ENCODE results near the gene ZNF48.

The ZNF48 gene

DNA sequence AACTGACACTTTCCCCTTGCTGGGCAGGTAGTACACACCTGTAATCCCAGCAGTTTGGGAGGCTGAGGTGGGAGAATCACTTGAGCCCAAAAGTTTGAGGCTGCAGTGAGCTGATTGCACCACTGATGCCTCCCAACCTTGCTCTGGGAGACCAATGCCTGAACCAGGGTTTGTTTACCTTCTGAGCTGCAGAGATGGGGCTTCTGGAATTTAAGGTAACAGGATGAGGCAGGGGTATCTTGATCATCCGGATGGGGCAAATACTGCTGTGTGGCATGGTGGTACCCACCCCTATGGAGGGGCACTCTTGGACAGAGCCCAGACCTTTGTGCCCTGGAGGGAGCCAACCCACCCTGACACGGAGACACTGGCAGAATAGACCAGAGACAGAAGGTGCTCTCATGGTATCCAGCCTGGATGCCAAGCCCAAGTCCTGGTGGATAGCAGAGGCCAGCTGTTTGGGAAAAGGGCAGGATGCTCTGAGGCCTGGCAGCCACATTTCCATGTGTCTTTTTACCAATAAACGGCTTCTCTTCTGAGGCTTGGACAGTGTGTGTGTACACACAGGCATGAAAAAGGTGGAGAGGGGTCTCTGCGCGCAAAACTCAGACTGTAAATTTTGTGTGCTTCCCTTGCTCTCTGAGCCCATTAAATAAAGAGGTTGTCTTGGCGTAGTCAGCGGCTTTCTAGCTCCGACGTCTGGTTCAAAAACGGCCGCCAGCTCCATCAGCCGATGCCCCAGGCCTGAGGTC is 4.4 kb downstream of the ZNF48 start:
- no peaks in the 10 kb centered on the region for H3K36me3 ChIP-seq
- peaks cover 31% of the 10 kb centered on the region for H3K27me3 ChIP-seq
- TF ChIP-seq, protein P1, sequence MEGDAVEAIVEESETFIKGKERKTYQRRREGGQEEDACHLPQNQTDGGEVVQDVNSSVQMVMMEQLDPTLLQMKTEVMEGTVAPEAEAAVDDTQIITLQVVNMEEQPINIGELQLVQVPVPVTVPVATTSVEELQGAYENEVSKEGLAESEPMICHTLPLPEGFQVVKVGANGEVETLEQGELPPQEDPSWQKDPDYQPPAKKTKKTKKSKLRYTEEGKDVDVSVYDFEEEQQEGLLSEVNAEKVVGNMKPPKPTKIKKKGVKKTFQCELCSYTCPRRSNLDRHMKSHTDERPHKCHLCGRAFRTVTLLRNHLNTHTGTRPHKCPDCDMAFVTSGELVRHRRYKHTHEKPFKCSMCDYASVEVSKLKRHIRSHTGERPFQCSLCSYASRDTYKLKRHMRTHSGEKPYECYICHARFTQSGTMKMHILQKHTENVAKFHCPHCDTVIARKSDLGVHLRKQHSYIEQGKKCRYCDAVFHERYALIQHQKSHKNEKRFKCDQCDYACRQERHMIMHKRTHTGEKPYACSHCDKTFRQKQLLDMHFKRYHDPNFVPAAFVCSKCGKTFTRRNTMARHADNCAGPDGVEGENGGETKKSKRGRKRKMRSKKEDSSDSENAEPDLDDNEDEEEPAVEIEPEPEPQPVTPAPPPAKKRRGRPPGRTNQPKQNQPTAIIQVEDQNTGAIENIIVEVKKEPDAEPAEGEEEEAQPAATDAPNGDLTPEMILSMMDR (IDR thresholded peaks at IDR 0.05) = no peak
- H3K9me3 ChIP-seq = no peaks in the 10 kb centered on the region
- no peak overlapping the region for H3K27ac ChIP-seq
- H3K4me1 ChIP-seq (ENCODE audit: control insufficient read depth in 1 of 2, insufficient read depth in 1 of 2, low read depth in 1 of 2, low read length in 1 of 2) = peaks cover 35 to 69% of the 10 kb centered on the region in 2 experiments
- H3K4me3 ChIP-seq (ENCODE audit: low read depth in 1 of 2, low read length in 1 of 2) = peak overlapping the region; percentile 57 to 71

DNA sequence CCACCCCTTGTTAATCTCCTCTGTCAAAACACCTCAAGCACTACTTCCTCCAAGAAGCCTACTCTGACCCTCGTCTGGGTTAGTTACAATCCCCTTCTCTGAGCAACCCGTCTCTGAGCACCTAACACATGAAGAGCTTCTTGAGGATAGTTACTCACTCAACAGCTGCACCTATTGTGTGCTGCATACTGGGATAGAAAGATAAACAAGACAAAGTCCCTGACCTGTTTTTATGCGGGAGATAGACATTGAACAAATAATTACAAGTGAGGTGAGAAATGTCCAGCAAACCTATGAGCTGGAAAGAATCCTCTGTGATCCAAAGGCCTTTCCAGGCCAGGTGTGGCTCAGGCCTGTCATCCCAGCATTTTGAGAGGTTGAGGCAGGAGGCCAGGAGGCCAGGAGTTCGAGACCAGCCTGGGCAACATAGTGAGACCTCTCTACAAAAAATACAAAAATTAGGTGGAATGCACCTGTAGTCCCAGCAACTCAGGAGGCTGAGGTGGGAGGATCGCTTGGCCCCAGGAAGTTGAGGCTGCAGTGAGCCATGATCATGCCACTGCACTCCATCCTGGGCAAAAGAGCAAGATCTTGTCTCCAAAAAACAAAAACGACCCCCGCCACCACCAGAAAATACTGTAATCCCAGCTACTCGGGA is 6.7 kb downstream of the ZNF48 start:
- Histone ChIP-seq H3K27me3 (peaks cover 24% of the 10 kb centered on the region), H3K4me1 (ENCODE audit: control insufficient read depth in 1 of 2, insufficient read depth in 1 of 2, low read depth in 1 of 2, low read length in 1 of 2) (peaks cover 25 to 52% of the 10 kb centered on the region in 2 experiments)
- TF ChIP-seq, protein P1 (IDR thresholded peaks at IDR 0.05) = no peak

DNA sequence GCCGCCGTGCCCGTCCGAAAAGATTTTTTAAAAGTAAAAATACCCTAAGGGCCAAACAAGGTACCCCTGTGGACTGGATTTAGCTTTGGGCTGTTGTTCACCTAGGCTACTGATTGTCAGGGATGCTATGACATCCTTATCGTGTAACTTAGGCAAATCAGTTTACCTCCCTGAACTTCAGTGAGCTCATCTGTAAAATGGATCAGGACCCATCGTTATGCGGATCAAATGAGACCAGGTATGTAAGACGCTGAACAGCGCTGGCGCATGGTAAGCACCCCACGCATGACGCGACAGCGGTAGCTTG is 11.5 kb downstream of the ZNF48 start:
- H3K4me1 ChIP-seq (ENCODE audit: control insufficient read depth in 1 of 2, insufficient read depth in 1 of 2, low read depth in 1 of 2, low read length in 1 of 2) = peaks cover 19 to 38% of the 10 kb centered on the region in 2 experiments
- peak overlapping the region; percentile 41 for H3K27ac ChIP-seq
- H3K9me3 ChIP-seq = no peaks in the 10 kb centered on the region
- H3K4me3 ChIP-seq (ENCODE audit: low read depth in 1 of 2, low read length in 1 of 2) = peak overlapping the region; percentile 65 to 84
- H3K36me3 ChIP-seq = no peaks in the 10 kb centered on the region
- peaks cover 7% of the 10 kb centered on the region for H3K27me3 ChIP-seq
- TF ChIP-seq, protein P1 (IDR thresholded peaks at IDR 0.05) = no peak

More for the DNA sequence above, 6.7 kb downstream of the ZNF48 start:
- H3K36me3 ChIP-seq = no peaks in the 10 kb centered on the region
- no peak overlapping the region for H3K4me3 ChIP-seq (ENCODE audit: low read depth in 1 of 2, low read length in 1 of 2)
- H3K27ac ChIP-seq = no peak overlapping the region
- no peaks in the 10 kb centered on the region for H3K9me3 ChIP-seq

GRCh38 chr16:30407102-30407803 is 12.0 kb downstream of the ZNF48 start, which contains the start of gene ZNF771:
TSS of gene ZNF771 (plus strand) at chr16:30407606. CDS start at chr16:30408054, 448 bp downstream.
- peaks cover 19 to 38% of the 10 kb centered on the region in 2 experiments for H3K4me1 ChIP-seq (ENCODE audit: control insufficient read depth in 1 of 2, insufficient read depth in 1 of 2, low read depth in 1 of 2, low read length in 1 of 2)
- peak within 1 kb of the TSS; percentile 65 to 84 for H3K4me3 ChIP-seq (ENCODE audit: low read depth in 1 of 2, low read length in 1 of 2)
- H3K27ac ChIP-seq = peak within 1 kb of the TSS; percentile 41
- no peaks in the 10 kb centered on the region for H3K9me3 ChIP-seq
- TF ChIP-seq, protein P1 (IDR thresholded peaks at IDR 0.05) = no peak
- H3K36me3 ChIP-seq = no peaks in the 10 kb centered on the region
- H3K27me3 ChIP-seq = peaks cover 7% of the 10 kb centered on the region

DNA sequence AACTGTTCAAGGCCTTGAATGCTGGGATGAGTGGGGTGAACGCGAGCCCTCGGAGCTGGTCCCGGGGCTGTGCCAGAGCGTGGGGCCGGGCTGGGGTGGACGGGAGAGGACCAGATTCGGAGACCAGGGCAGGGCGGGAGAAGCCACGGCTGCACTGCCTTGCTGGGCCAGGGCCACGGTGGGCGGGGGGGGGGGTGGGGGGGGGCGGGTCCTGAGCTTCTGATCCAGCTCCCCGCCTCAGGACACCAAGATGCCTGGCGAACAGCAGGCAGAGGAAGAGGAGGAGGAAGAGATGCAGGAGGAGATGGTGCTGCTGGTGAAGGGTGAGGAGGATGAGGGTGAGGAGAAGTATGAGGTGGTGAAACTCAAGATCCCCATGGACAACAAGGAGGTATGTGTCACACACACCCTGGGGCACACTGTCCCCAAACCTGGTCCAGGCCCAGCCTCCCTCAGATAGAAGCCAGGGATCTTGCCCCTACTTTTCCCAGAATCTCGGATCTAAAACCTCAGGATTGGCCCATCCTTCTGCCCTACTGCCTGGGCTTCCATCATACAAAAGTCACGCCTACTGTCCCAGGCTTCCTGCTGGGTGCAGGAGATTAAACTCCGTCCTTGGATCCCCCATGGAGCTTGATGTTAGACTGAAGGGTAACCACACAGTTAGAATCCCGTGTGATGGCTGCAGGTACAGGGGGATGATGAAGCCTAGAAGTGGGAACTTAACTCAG is 12.7 kb downstream of the ZNF48 start:
- Histone ChIP-seq H3K9me3 (no peaks in the 10 kb centered on the region), H3K36me3 (no peaks in the 10 kb centered on the region), H3K27me3 (peaks cover 7% of the 10 kb centered on the region), H3K27ac (peak overlapping the region; percentile 41), H3K4me1 (ENCODE audit: control insufficient read depth in 1 of 2, insufficient read depth in 1 of 2, low read depth in 1 of 2, low read length in 1 of 2) (peaks cover 15 to 32% of the 10 kb centered on the region in 2 experiments), H3K4me3 (ENCODE audit: low read depth in 1 of 2, low read length in 1 of 2) (peak overlapping the region; percentile 65 to 84)
- TF ChIP-seq, protein P1 (IDR thresholded peaks at IDR 0.05) = no peak

Measured in neutrophil (primary cell).